ENCODE measurements around the gene UNK.

DNA sequence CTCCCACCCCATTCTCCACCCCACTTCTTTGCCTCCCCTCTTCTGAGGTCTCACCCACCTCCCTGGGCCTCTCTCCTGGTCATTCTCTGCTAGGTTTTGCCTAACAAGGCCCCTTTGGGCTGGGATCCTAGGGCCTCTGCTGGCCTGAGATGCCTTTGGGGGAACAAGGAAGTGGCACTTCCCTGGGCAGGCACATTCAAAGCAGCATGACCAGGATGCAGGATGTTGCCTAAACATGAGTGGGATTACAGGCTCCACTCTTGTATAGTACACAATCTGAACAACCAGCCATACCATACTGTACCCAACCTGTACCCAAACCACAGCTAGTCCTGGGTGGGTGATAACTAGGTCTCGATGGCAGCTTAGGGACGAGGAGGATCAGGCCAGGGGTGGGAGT is 28.6 kb upstream of the UNK start:
- no peak for TF ChIP-seq CBX2 (IDR thresholded peaks at IDR 0.05; ENCODE audit: low read depth, low read length)
- no peak for TF ChIP-seq CBX2 (CRISPR knock-in tag; IDR thresholded peaks at IDR 0.05; ENCODE audit: low read depth)
- TF ChIP-seq, protein P1, sequence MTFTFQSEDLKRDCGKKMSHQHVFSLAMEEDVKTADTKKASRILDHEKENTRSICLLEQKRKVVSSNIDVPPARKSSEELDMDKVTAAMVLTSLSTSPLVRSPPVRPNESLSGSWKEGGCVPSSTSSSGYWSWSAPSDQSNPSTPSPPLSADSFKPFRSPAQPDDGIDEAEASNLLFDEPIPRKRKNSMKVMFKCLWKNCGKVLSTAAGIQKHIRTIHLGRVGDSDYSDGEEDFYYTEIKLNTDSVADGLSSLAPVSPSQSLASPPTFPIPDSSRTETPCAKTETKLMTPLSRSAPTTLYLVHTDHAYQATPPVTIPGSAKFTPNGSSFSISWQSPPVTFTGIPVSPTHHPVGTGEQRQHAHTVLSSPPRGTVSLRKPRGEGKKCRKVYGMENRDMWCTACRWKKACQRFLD (CRISPR knock-in tag; IDR thresholded peaks at IDR 0.05; ENCODE audit: borderline replicate concordance) = no peak

Measured in HepG2 (cell line).